HG03060 (cell line): ENCODE measurements around the gene EPB41L2.
"Not testable (repeated sequence)": the region's sequence is repeated elsewhere in the genome, so short reads cannot be mapped to it uniquely, and the experiment has no call there.

ENCODE experiments used
- ATAC-seq: cut with Tn5 transposase; IDR thresholded peaks from one replicate; pipeline ENCODE4 v1.9.1; 2021; ENCODE audit warnings: low read depth, moderate number of reproducible peaks; ENCODE audit not compliant: unreplicated experiment

EPB41L2 gene

DNA sequence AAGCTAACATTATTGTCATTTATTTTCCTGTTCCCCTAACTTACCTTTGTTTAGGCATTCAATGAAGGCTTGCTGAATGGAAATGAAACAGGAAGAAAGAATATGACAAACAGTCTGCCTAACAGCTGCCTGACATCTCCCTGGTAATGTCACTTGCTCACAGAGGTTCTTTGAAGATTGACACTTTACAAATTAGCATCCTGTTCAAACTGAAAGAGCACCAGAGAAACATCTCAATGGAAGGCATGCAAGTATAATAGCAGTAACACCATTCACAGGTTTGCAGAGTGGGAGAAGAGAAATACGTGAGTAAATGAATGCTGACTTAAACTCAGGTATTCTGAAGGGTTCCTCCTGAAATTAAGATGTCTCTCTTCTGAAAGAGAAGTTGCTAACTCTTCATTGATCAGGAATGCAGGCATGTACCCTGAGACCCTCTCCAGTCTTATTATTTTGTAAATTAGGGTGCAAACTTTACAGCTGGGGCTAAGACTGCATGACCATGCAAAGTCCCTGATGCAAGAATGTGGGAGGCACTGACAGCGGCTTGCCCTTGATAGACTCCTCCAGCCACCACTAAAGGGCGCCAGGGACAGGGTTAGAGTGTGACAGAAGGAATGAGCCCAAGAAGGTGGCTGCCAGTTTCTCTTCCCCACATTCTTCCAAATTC is 237.1 kb downstream of the EPB41L2 start:
- ATAC-seq = no peak

DNA sequence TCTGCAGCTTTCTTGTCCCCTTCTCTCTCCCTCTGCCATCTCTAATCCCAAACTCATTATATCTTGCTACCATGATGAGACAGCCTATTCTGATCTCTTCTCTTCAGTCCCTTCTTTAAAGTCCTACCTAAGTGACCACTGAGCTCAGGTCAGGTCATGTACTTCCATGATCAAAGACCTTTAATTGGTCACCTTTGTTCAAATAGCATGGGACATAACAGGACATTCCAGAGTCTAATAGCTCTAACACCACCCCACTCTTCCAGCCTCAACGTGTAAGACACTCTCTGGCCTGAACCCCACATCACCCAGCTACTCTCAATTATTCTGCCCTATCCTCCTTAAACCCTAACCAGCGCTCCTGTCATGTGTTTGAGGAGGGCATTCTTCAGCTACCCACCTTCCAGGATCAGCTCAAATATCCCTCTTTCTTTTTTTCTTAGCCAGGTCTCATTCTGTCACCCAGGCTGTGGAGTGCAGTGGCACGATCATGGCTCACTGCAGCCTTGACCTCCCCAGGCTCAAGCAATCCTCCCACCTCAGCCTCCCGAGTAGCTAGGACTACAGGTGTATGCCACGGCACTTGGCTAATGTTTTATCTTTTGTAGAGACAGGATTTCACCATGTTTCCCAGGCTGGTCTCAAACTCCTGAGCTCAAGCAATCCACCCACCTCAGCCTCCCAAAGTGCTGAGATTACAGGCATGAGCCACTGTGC is 237.9 kb downstream of the EPB41L2 start:
- no peak for ATAC-seq

DNA sequence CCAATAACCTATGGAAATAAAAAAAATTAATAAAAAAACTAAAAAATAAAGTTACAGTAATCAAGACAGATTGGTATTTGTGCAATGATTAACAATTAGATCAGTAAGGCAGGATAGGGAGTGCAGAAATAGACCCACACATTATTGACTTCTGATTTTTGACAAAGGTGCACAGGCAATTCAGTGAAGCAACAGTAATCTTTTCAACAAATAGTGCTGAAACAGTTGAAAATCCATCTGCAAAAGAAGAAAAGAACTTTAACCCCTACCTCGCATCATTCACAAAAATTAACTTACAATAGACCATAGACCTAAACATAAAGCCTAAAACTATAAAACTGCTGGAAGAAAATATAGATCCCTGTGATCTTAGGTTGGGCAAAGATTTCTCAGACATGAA is 240.3 kb downstream of the EPB41L2 start:
- ATAC-seq = no peak

DNA sequence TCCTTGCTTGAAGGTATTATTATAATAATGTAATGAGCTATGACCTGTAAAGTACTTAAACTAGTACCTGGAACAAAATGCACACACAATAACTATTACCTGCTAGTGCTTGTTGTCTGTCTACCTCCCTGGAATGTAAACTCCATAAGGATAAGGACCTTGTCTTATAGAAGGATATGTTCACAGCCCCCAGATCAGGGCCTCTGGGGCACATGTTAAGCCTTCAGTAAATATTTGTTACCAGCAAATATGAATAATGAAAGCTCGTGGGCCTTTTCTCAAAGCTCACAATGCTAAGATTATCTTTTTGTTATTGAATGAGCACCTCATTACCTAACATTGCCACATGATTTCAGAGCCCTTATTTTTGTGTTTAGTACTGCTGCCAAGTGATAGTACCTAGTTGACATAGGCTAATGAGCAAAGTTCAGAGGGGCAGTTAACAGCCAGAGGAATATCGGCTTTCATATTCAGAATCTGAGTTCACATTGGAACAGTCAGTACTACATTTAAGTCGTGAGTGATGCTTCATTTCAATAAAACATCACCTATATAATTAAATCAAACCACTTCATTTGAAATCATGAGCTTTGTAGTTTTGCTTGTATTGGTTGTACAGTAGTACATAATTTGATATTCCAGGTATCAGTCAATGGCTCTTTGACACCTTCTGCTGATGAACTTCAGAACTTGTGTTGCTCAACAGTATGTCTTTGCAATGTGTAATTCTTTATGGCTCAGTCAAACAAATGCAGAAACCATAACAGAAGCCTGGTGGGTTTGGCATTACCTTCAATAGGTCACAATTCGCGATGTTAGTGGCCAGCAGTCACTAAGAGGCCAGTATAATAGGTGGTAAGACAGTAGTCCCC is 247.6 kb downstream of the EPB41L2 start:
- no peak for ATAC-seq

DNA sequence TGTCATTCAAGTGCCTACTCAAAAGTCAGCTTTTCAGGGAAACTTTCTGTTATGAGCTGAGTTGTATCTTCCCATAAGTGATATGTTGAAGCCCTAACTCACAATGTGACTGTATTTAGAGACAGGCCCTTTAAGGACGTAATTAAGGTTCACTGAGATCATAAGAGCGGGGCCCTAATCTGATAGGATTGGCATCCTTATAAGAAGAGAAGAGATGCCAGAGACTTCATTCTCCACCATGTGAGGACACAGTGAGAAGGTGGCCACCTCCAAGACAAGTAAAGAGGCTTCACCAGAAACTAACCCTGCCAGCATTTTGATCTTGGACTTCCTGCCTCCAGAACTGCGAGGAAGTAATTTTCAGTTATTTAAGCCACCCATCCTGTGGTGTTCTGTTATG is 248.5 kb downstream of the EPB41L2 start:
- ATAC-seq = no peak

DNA sequence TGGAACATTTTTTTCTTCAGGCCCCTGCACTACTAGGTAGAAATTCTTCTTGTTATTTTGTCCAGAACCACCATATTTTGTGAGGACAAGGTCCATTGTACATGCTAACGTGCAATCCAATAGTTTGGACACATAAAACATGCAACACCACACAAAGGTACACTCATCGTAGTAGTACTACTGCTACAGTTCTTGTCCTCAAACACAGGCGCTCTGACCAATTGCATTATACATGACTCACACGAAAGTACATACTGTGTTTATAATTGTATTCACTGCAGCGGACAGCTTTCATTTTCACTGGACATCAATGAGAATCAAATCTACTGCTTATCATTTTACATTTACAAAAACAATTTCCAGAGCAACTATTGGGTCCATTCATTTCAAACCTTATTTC is 251.1 kb downstream of the EPB41L2 start:
- no peak for ATAC-seq

DNA sequence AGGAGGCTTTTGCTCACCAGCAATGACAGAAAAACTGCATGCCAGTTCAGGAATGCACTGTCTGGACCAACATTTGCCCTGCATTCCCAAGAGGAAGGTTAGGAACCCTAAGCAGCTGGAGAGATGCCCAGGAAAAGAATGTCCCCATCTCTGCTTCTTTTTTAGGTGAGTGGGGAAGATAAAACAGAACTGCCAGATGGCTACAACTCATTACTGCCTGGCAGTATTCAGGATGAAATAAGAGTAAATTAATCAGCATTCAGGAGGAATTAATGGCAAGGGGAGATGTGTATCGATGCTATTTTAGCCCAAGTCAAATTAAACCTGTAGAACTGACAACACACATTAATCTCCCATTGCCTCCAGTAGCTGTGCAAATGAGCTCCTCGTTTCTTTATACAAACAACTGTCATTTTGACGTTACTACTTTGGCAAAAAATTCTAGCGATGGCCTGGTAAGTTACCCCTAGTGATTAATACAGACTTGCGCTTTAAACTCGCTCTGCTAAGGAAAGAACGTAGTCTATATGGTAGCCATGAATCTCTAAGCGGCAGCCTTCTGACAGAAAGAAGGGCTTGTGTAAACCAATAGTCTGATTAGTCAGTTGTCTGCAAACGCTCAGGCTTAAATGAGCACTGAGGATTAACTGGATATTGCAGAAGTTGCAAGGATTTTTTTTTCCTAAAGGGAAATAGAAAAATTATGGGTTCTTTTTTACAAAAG is 252.6 kb downstream of the EPB41L2 start:
- no peak for ATAC-seq

DNA sequence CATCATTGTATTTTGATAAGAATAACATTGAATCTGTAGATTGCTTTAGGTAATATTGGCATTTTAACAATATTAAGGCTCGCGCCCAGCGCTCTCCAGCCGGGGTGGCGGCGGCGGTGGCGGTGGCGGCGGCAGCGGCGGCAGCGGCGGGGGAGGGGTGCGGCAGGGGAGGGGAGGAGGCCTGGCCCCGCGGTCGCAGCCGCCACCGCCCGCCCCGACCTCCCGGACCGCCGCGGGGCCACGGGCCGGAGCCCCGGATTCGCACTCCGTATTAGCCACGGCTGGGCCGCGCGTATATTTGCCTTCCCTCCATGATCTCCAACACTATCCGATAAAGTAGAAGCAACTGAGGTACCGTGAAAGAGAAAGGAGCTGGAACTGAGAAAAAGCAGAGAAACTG is 261.7 kb downstream of the EPB41L2 start:
- not testable (repeated sequence) for ATAC-seq

DNA sequence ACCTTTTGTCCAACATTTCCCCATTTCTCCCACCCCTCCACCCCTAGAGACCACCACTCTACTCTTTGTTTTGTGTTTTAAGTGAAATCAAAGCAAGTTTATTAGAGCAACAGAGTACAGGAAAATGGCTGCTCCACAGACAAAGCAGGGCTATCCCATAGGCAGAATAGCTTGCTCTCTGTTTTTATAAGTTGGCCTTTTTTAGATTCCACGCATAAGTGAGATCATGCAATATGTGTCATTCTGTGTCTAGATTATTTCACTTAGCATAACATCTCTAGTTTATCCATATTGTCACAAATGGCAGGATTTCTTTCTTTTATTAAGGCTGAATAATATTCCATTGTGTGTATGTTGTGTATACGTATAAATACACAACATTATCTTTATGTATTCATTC is 266.0 kb downstream of the EPB41L2 start:
- no peak for ATAC-seq

DNA sequence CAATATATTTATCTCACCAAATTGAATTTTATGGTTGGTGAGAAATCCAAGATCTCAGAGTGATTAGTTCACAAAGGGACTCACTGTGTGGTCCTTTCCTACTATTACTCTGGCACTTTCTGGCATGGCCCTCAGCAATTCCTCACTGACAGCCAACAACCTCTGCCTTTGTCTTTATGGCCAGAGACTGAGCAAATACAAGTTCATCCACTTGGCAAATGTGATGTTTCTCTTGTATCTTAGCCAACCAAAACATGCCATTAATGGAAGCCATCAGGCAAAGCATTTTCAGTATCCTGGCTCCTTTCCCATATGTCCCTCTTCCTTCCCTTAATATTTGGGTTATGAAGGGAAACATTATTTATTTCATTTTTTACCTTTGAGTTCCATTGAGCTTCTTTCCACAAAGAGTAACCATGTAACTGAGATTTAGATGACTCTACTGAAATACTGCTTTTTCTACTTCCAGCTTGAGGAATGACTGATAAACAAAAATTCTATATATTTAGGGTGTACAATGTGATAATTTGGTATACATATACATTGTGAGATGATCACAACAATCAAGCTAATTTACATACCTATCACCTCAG is 266.6 kb downstream of the EPB41L2 start:
- ATAC-seq = no peak

DNA sequence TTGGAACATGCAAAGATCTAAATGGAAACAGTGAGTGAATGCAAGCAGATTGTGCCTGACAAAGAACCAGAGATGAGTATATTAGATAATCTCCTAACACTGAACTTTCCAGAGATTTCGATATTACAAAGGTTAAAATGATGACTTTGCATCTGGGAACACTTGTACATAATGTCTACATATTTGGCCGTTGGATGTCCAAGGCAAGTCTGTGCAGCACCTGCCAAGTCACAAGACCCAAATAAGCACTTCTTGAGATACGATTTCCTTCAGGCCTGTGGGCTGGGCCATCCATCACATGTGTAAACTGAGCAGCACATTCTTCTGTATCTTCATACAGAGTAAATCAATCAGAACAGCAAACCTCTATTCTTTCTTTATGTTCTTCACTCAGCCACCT is 268.3 kb downstream of the EPB41L2 start:
- ATAC-seq = no peak

DNA sequence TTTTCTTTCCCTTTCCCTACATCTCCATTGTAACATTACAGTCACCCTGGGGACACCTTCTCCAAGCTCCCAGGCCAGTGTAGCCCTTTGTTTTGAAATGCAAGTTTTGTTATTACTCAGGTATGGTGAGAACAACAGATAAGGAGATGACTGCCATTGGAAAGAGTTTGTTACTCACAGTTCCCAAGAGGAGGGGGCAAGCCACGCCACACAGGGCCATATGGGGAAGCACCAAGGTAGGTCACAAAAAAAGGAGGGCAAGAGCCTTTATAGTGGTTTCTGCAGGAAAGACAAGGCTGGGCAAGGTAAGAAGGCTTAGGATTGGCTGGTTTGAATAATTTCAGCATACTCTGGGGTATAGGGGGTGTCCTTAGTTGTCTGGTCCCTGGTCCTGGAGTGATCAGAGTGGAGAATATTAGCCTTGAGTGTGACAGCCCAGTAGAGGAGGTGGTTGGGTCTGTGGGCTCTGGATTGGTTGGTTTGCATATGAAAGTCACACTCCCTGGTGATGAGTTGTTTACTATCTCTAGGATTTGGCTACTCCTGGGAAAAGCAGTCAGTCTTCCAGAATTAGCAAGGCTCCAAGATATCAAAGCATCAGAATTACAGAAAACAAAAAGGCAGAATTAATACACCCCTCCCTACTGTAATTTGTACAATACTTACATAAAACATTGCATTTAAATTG is 268.9 kb downstream of the EPB41L2 start:
- ATAC-seq = no peak
